Peyer's patch (tissue), 4 donors: ENCODE results near the gene IL1F10.

ENCODE experiments used
- CTCF ChIP-seq, 6 experiments: fragments of 450-650 bp in 4 of 6; fragments of 200-600 bp in 2 of 6; sonication (generic) in 1 of 6; IDR thresholded peaks; one replicate each; pipeline ENCODE4 v1.5.1; 2017 to 2019; ENCODE audit warnings: antibody characterized with exemption in 6 of 6, mild to moderate bottlenecking in 3 of 6, moderate library complexity in 1 of 6
- POLR2A ChIP-seq, 2 donors: fragments of 450-650 bp; IDR thresholded peaks; one replicate each; pipeline ENCODE4 v1.5.1; 2017; ENCODE audit warnings: antibody characterized with exemption in 2 of 2, mild to moderate bottlenecking in 2 of 2, moderate library complexity in 2 of 2

- TF ChIP-seq CTCF (IDR thresholded peaks at IDR 0.05) (no peak), POLR2A (IDR thresholded peaks at IDR 0.05) (no peak)
Measured at GRCh38 chr2:113116100-113116958, 48.6 kb downstream of the IL1F10 start.
